ENCODE results near the gene USP33.
"Not testable (repeated sequence)": the region's sequence is repeated elsewhere in the genome, so short reads cannot be mapped to it uniquely, and the experiment has no call there.

The USP33 gene

GRCh38 chr1:77759071-77760028 is at the start of gene USP33:
Gene USP33 (minus strand): TSS chr1:77759852. CDS start chr1:77741697, 18,155 bp downstream.
- DNase-seq: peak; percentile 91 to 92

- no peak for DNase-seq
These were observed 43.7 kb upstream of the USP33 start for GRCh38 chr1:77803371-77803770.

- no peak for DNase-seq
These were observed 42.4 kb upstream of the USP33 start for GRCh38 chr1:77802026-77802425.

- DNase-seq: no peak
These were observed 38.3 kb upstream of the USP33 start for GRCh38 chr1:77797991-77798390.

- DNase-seq: no peak
These were observed 37.2 kb upstream of the USP33 start for GRCh38 chr1:77796695-77797405.

GRCh38 chr1:77794550-77794949 is 34.9 kb upstream of the USP33 start:
- DNase-seq: no peak

- DNase-seq: not testable (repeated sequence)
These were observed 26.6 kb upstream of the USP33 start for GRCh38 chr1:77786093-77786741.

- DNase-seq: no peak
These were observed 23.5 kb upstream of the USP33 start for GRCh38 chr1:77783141-77783540.

GRCh38 chr1:77781683-77782082 is 22.0 kb upstream of the USP33 start:
- no peak for DNase-seq

- DNase-seq: peak; percentile 84 to 88
These were observed 20.1 kb upstream of the USP33 start, which contains the start of gene MIGA1 for GRCh38 chr1:77779529-77780281. Gene MIGA1 (plus strand): TSS chr1:77779649. CDS start chr1:77783253, 3,604 bp downstream.

- no peak for DNase-seq
These were observed 16.5 kb upstream of the USP33 start for GRCh38 chr1:77776007-77776700.

- no peak for DNase-seq
These were observed 8.4 kb upstream of the USP33 start for GRCh38 chr1:77768006-77768405.

- no peak for DNase-seq
These were observed 2.4 kb upstream of the USP33 start for GRCh38 chr1:77762072-77762476.

GRCh38 chr1:77757603-77758002 is 2.0 kb downstream of the USP33 start:
- no peak for DNase-seq

GRCh38 chr1:77757066-77757584 is 2.5 kb downstream of the USP33 start:
- DNase-seq: no peak

GRCh38 chr1:77756052-77756754 is 3.4 kb downstream of the USP33 start:
- no peak for DNase-seq

GRCh38 chr1:77749489-77749888 is 10.2 kb downstream of the USP33 start:
- not testable (repeated sequence) for DNase-seq

GRCh38 chr1:77744576-77744975 is 15.1 kb downstream of the USP33 start:
- no peak for DNase-seq

- DNase-seq: no peak
These were observed 17.6 kb downstream of the USP33 start for GRCh38 chr1:77742011-77742555.

GRCh38 chr1:77741316-77741715 is 18.3 kb downstream of the USP33 start:
- no peak for DNase-seq

GRCh38 chr1:77739235-77739634 is 20.4 kb downstream of the USP33 start:
- DNase-seq: no peak

All from activated CD4-positive, alpha-beta T cell treated with anti-CD3 and anti-CD28 coated beads, Interleukin-2, amount 50 U/mL, for 48 hours (primary cell).